Measurements from ENCODE around the gene PPP2R2B. TPM values are rescaled to one million over a fixed set of nuclear protein-coding genes. Genes with fewer than 3 reads are reported as not detected.

Gene PPP2R2B
- polyA plus RNA-seq, 3 donors, result 0.08 TPM; not detected in 2

- Mint-ChIP-seq H3K36me3 (no peaks in the 10 kb centered on the region), H3K27ac (no peak overlapping the region), H3K27me3 (ENCODE audit: low read depth in 3 of 3) (peaks cover 0 to 2% (median 0%) of the 10 kb centered on the region in 3 donors), H3K4me1 (no peaks in the 10 kb centered on the region), H3K4me3 (no peak overlapping the region), H3K9me3 (peaks cover 0 to 3% (median 0%) of the 10 kb centered on the region in 7 donors)
- no peak for DNase-seq
- H3K9me3 ChIP-seq (replicated peaks in 1 of 2; ENCODE audit: control insufficient read depth in 1 of 2, insufficient read depth in 1 of 2, low read length in 2 of 2), result no peaks in the 10 kb centered on the region
- intact Hi-C loops (cut with micrococcal nuclease), result no loop called here
- H3K4me2 ChIP-seq (replicated peaks; ENCODE audit: extremely low read depth, low read length, poor library complexity, severe bottlenecking), result no peak overlapping the region
- no peaks in the 10 kb centered on the region for H3K4me1 ChIP-seq (ENCODE audit: control insufficient read depth in 1 of 2, insufficient read depth in 2 of 2, low read length in 2 of 2)
- TF ChIP-seq, protein P1, sequence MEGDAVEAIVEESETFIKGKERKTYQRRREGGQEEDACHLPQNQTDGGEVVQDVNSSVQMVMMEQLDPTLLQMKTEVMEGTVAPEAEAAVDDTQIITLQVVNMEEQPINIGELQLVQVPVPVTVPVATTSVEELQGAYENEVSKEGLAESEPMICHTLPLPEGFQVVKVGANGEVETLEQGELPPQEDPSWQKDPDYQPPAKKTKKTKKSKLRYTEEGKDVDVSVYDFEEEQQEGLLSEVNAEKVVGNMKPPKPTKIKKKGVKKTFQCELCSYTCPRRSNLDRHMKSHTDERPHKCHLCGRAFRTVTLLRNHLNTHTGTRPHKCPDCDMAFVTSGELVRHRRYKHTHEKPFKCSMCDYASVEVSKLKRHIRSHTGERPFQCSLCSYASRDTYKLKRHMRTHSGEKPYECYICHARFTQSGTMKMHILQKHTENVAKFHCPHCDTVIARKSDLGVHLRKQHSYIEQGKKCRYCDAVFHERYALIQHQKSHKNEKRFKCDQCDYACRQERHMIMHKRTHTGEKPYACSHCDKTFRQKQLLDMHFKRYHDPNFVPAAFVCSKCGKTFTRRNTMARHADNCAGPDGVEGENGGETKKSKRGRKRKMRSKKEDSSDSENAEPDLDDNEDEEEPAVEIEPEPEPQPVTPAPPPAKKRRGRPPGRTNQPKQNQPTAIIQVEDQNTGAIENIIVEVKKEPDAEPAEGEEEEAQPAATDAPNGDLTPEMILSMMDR (IDR thresholded peaks at IDR 0.05), result no peak
- WGBS (ENCODE audit: insufficient coverage), result no CpG with 5 or more reads among the region's 1 CpG
- H4K20me1 ChIP-seq (ENCODE audit: insufficient read depth, low read length), result no peaks in the 10 kb centered on the region
- H3K9ac ChIP-seq (ENCODE audit: insufficient read depth, low read length, poor library complexity, severe bottlenecking), result no peak overlapping the region
- no peak overlapping the region for H3K4me3 ChIP-seq (replicated peaks in 1 of 3; ENCODE audit: low read depth in 2 of 3, low read length in 3 of 3)
- H3K36me3 ChIP-seq (replicated peaks in 1 of 2; ENCODE audit: control insufficient read depth in 1 of 2, insufficient read depth in 2 of 2, low read length in 2 of 2), result no peaks in the 10 kb centered on the region
- no peaks in the 10 kb centered on the region for H3K79me2 ChIP-seq (ENCODE audit: insufficient read depth, low read length)
- no peak overlapping the region for H2AFZ ChIP-seq (ENCODE audit: insufficient read depth, low read depth, low read length, poor library complexity, severe bottlenecking)
- no peak overlapping the region for H3K27ac ChIP-seq (ENCODE audit: low read depth in 1 of 2, low read length in 2 of 2)
- H3K27me3 ChIP-seq (ENCODE audit: control insufficient read depth in 2 of 2, insufficient read depth in 2 of 2, low read length in 2 of 2), result no peaks in the 10 kb centered on the region
Observed at GRCh38 chr5:146904890-146905289, 26.3 kb upstream of the PPP2R2B start.

DNA sequence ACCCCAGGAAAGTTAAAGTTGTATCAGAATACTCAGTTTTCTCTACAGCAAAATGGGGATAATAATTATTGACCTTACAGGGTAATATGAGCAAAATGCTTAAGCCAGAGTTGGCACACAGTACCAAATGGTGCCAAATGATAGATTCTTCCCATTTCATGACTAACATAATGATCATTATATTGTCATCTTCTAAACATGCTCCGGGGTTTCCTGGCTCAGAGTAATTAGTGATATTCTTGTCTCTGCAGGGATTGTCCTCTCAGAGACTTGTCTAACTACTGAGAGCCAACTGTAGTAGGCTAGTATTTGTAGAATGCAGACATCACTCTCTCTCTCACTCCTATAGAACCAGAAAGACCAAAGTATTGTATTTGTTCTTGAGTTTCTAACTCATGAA, 25.2 kb upstream of the PPP2R2B start:
- TF ChIP-seq, protein P1 (IDR thresholded peaks at IDR 0.05), result no peak
- no peaks in the 10 kb centered on the region for H3K36me3 Mint-ChIP-seq
- intact Hi-C loops (cut with micrococcal nuclease), result no loop called here
- H3K4me1 ChIP-seq (ENCODE audit: control insufficient read depth in 1 of 2, insufficient read depth in 2 of 2, low read length in 2 of 2), result no peaks in the 10 kb centered on the region
- no peak overlapping the region for H3K4me2 ChIP-seq (replicated peaks; ENCODE audit: extremely low read depth, low read length, poor library complexity, severe bottlenecking)
- no peaks in the 10 kb centered on the region for H3K27me3 ChIP-seq (ENCODE audit: control insufficient read depth in 2 of 2, insufficient read depth in 2 of 2, low read length in 2 of 2)
- H3K4me3 ChIP-seq (replicated peaks in 1 of 3; ENCODE audit: low read depth in 2 of 3, low read length in 3 of 3), result no peak overlapping the region
- no peaks in the 10 kb centered on the region for H3K79me2 ChIP-seq (ENCODE audit: insufficient read depth, low read length)
- no peak overlapping the region for H3K27ac Mint-ChIP-seq
- H3K9ac ChIP-seq (ENCODE audit: insufficient read depth, low read length, poor library complexity, severe bottlenecking), result no peak overlapping the region
- DNase-seq, result no peak
- no peak overlapping the region for H3K27ac ChIP-seq (ENCODE audit: low read depth in 1 of 2, low read length in 2 of 2)
- H3K4me1 Mint-ChIP-seq, result no peaks in the 10 kb centered on the region
- H3K27me3 Mint-ChIP-seq (ENCODE audit: low read depth in 3 of 3), result peaks cover 0 to 2% (median 0%) of the 10 kb centered on the region in 3 donors
- H3K4me3 Mint-ChIP-seq, result no peak overlapping the region
- peaks cover 0 to 3% (median 0%) of the 10 kb centered on the region in 7 donors for H3K9me3 Mint-ChIP-seq
- H2AFZ ChIP-seq (ENCODE audit: insufficient read depth, low read depth, low read length, poor library complexity, severe bottlenecking), result no peak overlapping the region
- H3K36me3 ChIP-seq (replicated peaks in 1 of 2; ENCODE audit: control insufficient read depth in 1 of 2, insufficient read depth in 2 of 2, low read length in 2 of 2), result no peaks in the 10 kb centered on the region
- H4K20me1 ChIP-seq (ENCODE audit: insufficient read depth, low read length), result no peaks in the 10 kb centered on the region
- no peaks in the 10 kb centered on the region for H3K9me3 ChIP-seq (replicated peaks in 1 of 2; ENCODE audit: control insufficient read depth in 1 of 2, insufficient read depth in 1 of 2, low read length in 2 of 2)
- no CpG with 5 or more reads among the region's 1 CpG for WGBS (ENCODE audit: insufficient coverage)
